Putamen (tissue), 1 donor: Measurements from ENCODE around the gene CREB5.

Experiments
- DNase-seq: peaks from one replicate; pipeline ENCODE4 v3.0.0-alpha.2; 2016; ENCODE audit warnings: low spot score

The CREB5 gene

GRCh38 chr7:28435152-28435551 lies 22.8 kb downstream of the CREB5 start:
- no peak for DNase-seq

GRCh38 chr7:28435732-28436378 lies 23.5 kb downstream of the CREB5 start:
- no peak for DNase-seq

DNA sequence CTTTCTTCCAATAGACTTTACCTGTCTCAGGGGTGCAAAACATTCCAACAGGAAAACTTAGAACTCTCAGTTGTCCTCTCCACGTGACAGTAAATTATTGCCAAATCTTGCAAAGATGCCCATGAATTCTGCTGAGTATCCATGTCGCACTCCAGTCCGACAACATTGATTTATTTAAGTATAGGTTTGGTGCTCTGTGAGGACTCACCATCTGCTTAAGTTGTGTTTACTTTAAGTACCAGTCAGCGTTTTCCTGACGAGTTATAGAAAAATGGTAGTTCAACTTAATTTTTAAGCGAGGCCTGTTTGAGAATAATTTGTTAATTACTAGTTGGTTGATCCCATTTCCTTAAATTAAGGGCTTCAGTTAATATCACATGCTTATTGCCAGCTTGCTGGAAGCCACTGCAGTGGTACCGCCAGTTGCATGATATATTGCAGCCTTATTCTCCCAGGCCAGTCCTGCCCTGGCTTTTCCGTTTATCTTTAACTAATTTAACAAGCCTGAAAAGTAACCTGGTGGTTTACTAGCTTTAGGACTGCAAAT lies 27.8 kb downstream of the CREB5 start:
- no peak for DNase-seq

- no peak for DNase-seq
Observed at GRCh38 chr7:28442540-28443420, 30.5 kb downstream of the CREB5 start.

DNA sequence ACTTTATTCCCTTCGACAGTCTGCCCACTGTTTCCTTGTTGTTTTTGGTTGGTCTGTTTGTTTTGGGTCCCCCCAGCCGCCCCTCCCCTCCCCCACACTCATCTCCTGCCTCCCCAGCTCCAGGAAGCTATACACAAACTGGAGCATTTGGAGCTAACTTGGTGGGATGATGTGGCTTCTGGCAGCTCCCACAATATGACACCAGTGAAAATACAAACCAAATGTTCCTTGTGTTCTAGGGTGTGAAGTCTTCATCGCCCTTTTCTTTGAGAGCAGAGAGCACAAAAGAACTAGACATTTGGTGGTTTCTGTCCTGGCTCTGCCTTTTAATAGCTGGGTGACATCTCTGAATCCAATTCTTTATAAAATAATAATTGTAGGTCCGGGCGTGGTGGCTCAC lies 33.8 kb downstream of the CREB5 start:
- no peak for DNase-seq

DNA sequence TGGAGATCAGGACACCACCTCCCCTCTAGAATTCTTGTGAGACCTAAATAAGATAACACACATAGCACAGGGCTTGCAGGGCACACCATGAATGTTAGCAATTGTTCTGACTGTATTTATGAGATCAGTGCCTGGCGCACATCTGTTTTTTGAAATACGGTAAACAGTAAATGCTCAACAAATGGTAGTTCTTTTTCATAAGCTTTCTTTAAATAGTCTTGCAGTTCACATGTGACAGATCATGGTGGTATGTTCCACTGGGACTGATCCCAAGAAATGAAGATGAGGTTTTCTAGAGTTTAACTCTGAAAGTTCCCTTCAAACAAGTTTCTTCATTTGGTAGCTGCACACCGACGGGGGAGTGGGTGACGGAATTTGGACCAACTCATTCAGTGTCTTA lies 34.8 kb downstream of the CREB5 start:
- no peak for DNase-seq

DNA sequence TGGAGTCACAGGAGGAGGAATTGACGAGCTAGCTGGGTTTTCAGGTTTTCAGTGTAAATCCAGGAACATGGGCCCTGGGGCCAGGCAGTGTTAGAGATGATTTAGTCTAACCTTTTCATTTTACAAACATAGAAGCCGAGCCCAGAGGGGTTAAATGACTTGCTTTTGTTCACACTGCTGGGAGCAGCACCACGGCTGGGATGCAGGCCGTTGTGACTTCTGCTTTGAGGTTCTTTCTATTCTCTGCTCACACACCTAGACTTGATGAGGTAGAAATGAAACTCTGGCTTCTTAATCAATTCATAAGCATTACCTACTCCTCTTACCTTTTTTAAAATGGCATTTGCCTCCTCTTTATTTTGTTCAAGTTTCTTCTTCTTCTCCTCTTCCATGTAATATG lies 36.4 kb downstream of the CREB5 start:
- DNase-seq, result no peak

GRCh38 chr7:28452681-28453080 lies 40.4 kb downstream of the CREB5 start:
- DNase-seq, result no peak

- DNase-seq, result no peak
Observed at GRCh38 chr7:28455486-28455885, 43.2 kb downstream of the CREB5 start.

DNA sequence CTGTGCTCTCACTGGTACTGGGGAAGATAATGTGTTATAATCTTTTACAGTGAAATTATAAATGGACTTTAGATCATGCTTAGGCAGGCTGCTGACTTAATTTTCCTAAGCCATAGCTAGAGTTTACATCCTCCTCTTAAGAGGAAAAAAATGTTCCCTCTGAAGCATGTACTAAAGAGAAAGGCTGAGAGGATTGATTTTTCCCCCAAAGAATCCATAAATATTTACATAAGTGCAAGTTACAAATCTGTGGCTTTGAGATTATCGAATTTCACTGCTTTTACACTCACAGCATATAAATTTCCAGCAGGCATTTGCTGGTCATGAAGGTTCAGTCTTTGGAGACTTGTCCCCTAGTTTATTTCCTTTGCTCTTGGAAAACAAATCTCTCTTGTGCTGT lies 43.7 kb downstream of the CREB5 start:
- no peak for DNase-seq

DNA sequence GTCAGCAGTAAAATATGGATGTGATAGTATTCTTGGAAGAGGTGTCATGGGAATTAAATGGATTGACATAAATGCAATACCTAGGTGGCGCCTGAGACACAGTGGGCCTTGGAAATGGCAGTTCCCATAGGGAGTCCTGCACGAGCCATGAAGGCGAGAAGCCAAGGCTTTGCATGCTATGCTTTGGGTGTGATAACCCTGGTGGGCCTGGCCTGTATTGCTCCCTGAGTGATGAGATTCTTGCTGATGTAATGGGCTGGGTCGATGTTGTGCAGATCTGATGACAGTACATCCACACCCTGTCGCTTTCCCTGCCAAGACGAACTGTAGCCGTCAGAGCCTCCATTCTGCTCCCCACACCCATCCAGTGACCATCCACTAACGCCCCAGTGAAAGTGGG lies 46.4 kb downstream of the CREB5 start:
- DNase-seq, result no peak

DNA sequence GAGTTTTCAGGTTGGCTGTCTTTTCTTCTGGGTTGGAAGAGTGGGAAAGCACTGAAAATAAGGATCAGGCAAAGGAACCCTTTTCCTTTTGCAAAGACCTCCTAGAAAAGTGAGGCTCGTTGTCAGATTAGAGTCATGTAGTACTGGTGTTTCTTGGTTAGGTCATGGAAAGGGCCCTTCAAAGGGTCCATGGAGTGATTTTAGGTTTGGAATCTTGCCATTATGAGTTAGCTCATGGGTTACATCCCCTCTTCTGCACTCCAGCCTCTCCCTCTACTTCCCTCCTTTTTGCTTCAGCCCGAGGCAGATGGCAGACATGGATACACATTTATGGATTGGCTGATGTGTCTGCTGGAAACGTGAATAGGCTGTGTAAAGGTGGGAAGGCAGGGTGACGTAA lies 47.0 kb downstream of the CREB5 start:
- DNase-seq, result no peak

DNA sequence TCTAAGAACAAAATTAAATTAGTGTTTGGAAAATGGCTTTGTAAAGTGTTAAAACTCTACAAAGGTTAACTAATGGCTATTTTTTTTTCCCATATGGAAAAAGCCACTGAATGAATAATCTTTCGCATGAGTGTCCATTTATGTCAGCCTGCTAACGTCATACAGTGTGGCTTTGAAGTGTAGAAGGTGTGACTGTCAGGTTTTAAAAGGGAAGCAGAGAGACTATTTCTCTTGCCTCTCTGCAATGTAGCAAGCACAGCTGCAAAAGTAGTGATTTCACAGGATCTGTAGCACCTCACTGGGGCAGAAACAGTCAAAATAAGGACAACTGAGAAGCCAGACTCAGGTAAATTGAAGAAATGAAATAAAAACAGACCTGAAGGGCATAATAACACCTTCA lies 53.4 kb downstream of the CREB5 start:
- no peak for DNase-seq

GRCh38 chr7:28466341-28466740 lies 54.0 kb downstream of the CREB5 start:
- no peak for DNase-seq

DNA sequence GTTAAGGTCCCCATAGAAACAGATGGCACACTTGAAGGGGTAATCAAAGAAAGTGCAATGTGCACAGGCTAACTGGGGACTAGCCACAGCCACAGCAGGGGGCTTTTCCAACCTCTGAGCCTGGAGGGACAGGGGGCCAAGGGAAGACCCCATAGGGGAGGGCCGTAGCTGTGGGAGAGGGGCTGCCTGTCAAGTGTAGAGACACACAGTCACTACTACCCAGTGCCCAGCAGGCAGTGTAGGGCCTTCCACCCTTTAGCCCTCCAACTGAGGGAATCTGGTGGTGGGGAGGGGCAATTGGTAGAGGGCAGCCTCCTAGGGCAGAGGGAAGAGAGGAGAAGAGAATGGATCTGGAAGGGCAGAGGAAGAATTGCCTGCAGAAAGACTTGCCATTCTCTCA lies 54.6 kb downstream of the CREB5 start:
- no peak for DNase-seq

- DNase-seq, result no peak
Observed at GRCh38 chr7:28469562-28469961, 57.2 kb downstream of the CREB5 start.

GRCh38 chr7:28470344-28470743 lies 58.0 kb downstream of the CREB5 start:
- peak; percentile 52 for DNase-seq

GRCh38 chr7:28472332-28472731 lies 60.0 kb downstream of the CREB5 start:
- DNase-seq, result no peak

GRCh38 chr7:28473571-28474281 lies 61.4 kb downstream of the CREB5 start:
- peak; percentile 18 for DNase-seq

DNA sequence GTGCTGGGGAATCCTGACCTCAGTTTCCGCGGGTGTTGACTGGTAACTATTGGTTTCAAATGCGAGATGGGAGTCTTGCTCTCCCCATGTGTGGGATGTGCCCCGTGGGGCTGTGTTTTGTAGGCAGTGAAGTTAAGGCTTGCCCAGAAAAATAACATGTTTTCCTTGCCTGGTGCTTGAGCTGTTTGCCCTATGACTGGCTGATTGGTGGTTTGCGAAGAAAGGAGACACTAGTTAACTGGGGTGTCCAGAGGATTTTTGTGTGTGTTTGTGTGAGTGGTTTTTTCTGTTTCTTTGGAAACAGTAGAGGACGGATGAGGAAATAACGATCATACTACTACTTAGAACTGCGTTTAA lies 61.9 kb downstream of the CREB5 start:
- DNase-seq, result no peak

GRCh38 chr7:28474640-28475039 lies 62.3 kb downstream of the CREB5 start:
- DNase-seq, result no peak

DNA sequence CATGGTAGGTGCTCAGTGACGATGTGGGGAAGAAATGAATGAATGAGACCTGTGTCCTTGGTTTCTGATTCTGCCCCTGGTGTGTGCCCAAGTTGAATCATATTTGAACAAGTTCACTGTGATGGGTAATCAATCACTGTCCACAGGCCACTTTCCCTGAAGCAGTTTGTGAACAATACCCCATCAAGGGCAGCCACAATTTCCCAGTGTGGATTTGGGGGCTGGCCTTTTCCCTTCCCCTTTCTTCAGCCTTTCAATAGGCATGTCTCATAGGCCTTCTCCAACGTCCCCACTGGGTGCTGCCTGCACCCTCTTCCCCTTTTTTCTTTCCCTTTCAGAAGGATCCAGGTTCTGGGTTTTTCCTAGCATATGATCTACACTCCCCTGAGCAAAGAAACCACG lies 64.7 kb downstream of the CREB5 start:
- DNase-seq, result no peak

DNA sequence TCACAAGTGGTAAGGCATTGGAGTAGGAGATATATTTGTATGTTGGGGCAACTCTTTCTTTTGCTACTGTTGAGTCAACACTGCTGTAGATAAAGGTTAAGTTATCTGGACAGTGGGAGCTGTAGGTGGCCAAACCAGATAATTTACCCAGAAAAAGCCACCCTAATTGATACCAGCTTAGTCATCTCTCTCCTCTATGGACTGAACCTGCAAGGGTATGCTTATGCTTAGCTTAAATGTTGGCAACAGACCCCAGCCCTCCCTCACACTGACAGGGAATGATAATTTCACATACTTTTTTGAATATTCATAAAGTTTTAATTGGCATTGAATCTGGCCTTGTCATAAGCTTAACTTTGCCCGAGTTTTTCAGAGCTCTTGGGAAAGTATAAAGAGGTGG lies 66.3 kb downstream of the CREB5 start:
- DNase-seq, result no peak
